Heart left ventricle (tissue), 16 donors: Measurements from ENCODE around the gene TBL1XR1. TPM values are rescaled to one million over a fixed set of nuclear protein-coding genes. Genes with fewer than 3 reads are reported as not detected.

ENCODE experiments used
- ATAC-seq, 4 donors: fragments of 200-7000 bp; cut with Tn5 transposase; one replicate each; pipeline ENCODE4 v1.9.1; 2020 to 2022; ENCODE audit warnings: moderate library complexity in 4 of 4, mild to moderate bottlenecking in 3 of 4, moderate number of reproducible peaks in 1 of 4
- DNase-seq, 5 donors: peaks; one replicate each; pipeline ENCODE4 v3.0.0-alpha.2; 2020
- H3K27ac ChIP-seq, 12 donors: fragments of 200-600 bp; sonication (generic) in 4 of 12; one replicate each; pipeline versions ENCODE4 v1.5.0 to v1.8.0; 2016 to 2022; ENCODE audit warnings: mild to moderate bottlenecking in 2 of 12
- H3K27me3 ChIP-seq, 9 donors: fragments of 200-600 bp; sonication (generic) in 2 of 9; one replicate each; pipeline versions ENCODE4 v1.5.1 to v1.8.0; 2016 to 2022; ENCODE audit warnings: mild to moderate bottlenecking in 3 of 9
- H3K36me3 ChIP-seq, 9 donors: fragments of 200-600 bp; sonication (generic) in 2 of 9; one replicate each; pipeline versions ENCODE4 v1.5.0 to v1.8.0; 2018 to 2022; ENCODE audit warnings: mild to moderate bottlenecking in 2 of 9
- H3K4me1 ChIP-seq, 12 donors: fragments of 200-600 bp; sonication (generic) in 4 of 12; one replicate each; pipeline versions ENCODE4 v1.5.0 to v1.8.0; 2016 to 2022; ENCODE audit warnings: mild to moderate bottlenecking in 3 of 12
- H3K4me3 ChIP-seq, 12 donors: fragments of 200-600 bp; sonication (generic) in 4 of 12; one replicate each; pipeline versions ENCODE4 v1.5.0 to v1.8.0; 2017 to 2022; ENCODE audit warnings: mild to moderate bottlenecking in 9 of 12, moderate library complexity in 4 of 12
- H3K9me3 ChIP-seq, 12 donors: fragments of 200-600 bp; sonication (generic) in 4 of 12; one replicate each; pipeline versions ENCODE4 v1.5.0 to v1.8.0; 2016 to 2022; ENCODE audit warnings: mild to moderate bottlenecking in 1 of 12
- CTCF ChIP-seq, 12 donors: fragments of 200-600 bp; sonication (generic) in 4 of 12; IDR thresholded peaks; one replicate each; pipeline versions ENCODE4 v1.5.0 to v1.8.0; 2018 to 2022; ENCODE audit warnings: antibody characterized with exemption in 12 of 12, mild to moderate bottlenecking in 5 of 12
- POLR2A ChIP-seq, 2 donors: fragments of 450-650 bp; IDR thresholded peaks; one replicate each; pipeline ENCODE4 v1.6.1; 2017; ENCODE audit warnings: antibody characterized with exemption in 2 of 2, mild to moderate bottlenecking in 2 of 2, moderate library complexity in 2 of 2
- WGBS, 4 donors: extraction: QIAGEN DNeasy Blood & Tissue Kit in 2 of 4; methylation state at CpG; one replicate each; pipeline versions ENCODE4 v1.1.5 to v1.1.7; 2013 to 2018; 5-methylcytosine and 5-hydroxymethylcytosine counted together
- intact Hi-C, 10 donors: fragments of 100-400 bp; cut with DNase I; formaldehyde crosslinking; loops; one replicate each; pipeline versions ENCODE4 v1.11.1 to v1.14.2; 2022
- polyA plus RNA-seq, 2 donors: library from polyadenylated mRNA; stranded (reverse); fragments of 200-250 nt; gene quantifications; one replicate each; pipeline ENCODE4 v1.2.3, GENCODE V29; 2013
- total RNA-seq, 9 donors: library from RNA; depleted of rRNA in 2 of 9; stranded (reverse); fragments of >200 nt in 2 of 9; fragmentation: NEBNext Ultra II Directional in 3 of 9; extraction: Animal tissue kit (Norgen Biotek cat#: 25700) in 3 of 9; gene quantifications; one replicate each; pipeline versions ENCODE4 v1.1.0 to v1.2.4, GENCODE V29; 2016 to 2023
- donor health status: ischemic (EF 13 %, LVEDD 7.1; RV severe dilation, severe dysfunction).
- donor health status: healthy with polysubstance abuse.
- donor health status: DM: no; HTN: yes; CAD: no.
- donor health status: DM: no; HTN: no; CAD: no.
- donor health status: ischemic (EF 25% LVEDD 6.9; RV normal size, moderate dysfunction).
- donor health status: ischemic (EF 25% LVEDD 5.7; RV mildly dilated, moderate dysfunction).
- donor health status: healthy.
- donor health status: DM: yes; HTN: yes; CAD: no.
- donor health status: ischemic (EF 35%, LVEDD 5.7; RV mildly dilated, moderate dysfunction).
- donor health status: nonischemic (EF 11% LVEDD 7.7; RV severe dilation, severe dysfunction).
- donor health status: DM: yes; HTN: yes; CAD: no.
- donor health status: PGD.
- donor health status: ischemic (EF 29% LVEDD 5.4; RV normal size, mild dysfunction).
- donor health status: nonischemic (EF 23%, LVEDD 6.1; RV moderate dilation, normal function).

TBL1XR1 gene
- total and polyA plus RNA-seq, 11 donors, result 24.0 to 176 (median 119) TPM

GRCh38 chr3:177135841-177136492, 61.3 kb downstream of the TBL1XR1 start:
- no peaks in the 10 kb centered on the region for H3K36me3 ChIP-seq
- H3K9me3 ChIP-seq, result peaks cover 0 to 10% (median 0%) of the 10 kb centered on the region in 12 donors
- H3K4me3 ChIP-seq, result no peak overlapping the region
- H3K4me1 ChIP-seq, result peaks cover 0 to 60% (median 18%) of the 10 kb centered on the region in 12 donors
- H3K27ac ChIP-seq, result no peak overlapping the region
- ATAC-seq (no peak), DNase-seq (no peak)
- intact Hi-C loops, result loop anchor here in 1 of 10 donors (10.0 kb wide), 1 partner anchor 59 kb away; the partner anchor contains the start of gene TBL1XR1
- 85 to 91% (median 88%) methylated on average over 10 of the region's 10 CpGs for WGBS, 4 donors
- H3K27me3 ChIP-seq, result no peaks in the 10 kb centered on the region
- no peak for TF ChIP-seq CTCF (IDR thresholded peaks at IDR 0.05)
- TF ChIP-seq POLR2A (IDR thresholded peaks at IDR 0.05), result no peak

- ATAC-seq, result no peak
- Histone ChIP-seq H3K27ac (peak overlapping the region in 1 of 12 donors; percentile 46), H3K4me3 (no peak overlapping the region), H3K4me1 (peaks cover 0 to 58% (median 23%) of the 10 kb centered on the region in 12 donors), H3K27me3 (no peaks in the 10 kb centered on the region), H3K36me3 (no peaks in the 10 kb centered on the region), H3K9me3 (peaks cover 0 to 1% (median 0%) of the 10 kb centered on the region in 12 donors)
- WGBS, 4 donors, result 83 to 88% (median 87%) methylated on average over 8 of the region's 8 CpGs
- no peak for DNase-seq
- TF ChIP-seq POLR2A (IDR thresholded peaks at IDR 0.05), result no peak
- no peak for TF ChIP-seq CTCF (IDR thresholded peaks at IDR 0.05)
- intact Hi-C loops, result loop anchor here in 1 of 10 donors (10.0 kb wide), 1 partner anchor 60 kb away; the partner anchor contains the start of gene TBL1XR1
These were observed 62.5 kb downstream of the TBL1XR1 start for GRCh38 chr3:177134816-177135210.

- H3K4me1 ChIP-seq, result peaks cover 0 to 58% (median 28%) of the 10 kb centered on the region in 12 donors
- no peak overlapping the region for H3K4me3 ChIP-seq
- intact Hi-C loops, result loop anchor here in 1 of 10 donors (10.0 kb wide), 1 partner anchor 61 kb away; the partner anchor contains the start of gene TBL1XR1
- peak overlapping the region in 1 of 12 donors; percentile 46 for H3K27ac ChIP-seq
- H3K27me3 ChIP-seq, result no peaks in the 10 kb centered on the region
- H3K9me3 ChIP-seq, result no peaks in the 10 kb centered on the region
- no peak for DNase-seq
- H3K36me3 ChIP-seq, result no peaks in the 10 kb centered on the region
- no peak for ATAC-seq
- WGBS, 4 donors, result 63 to 72% (median 68%) methylated on average over 8 of the region's 8 CpGs
- no peak for TF ChIP-seq POLR2A (IDR thresholded peaks at IDR 0.05)
- TF ChIP-seq CTCF (IDR thresholded peaks at IDR 0.05), result no peak
These were observed 63.1 kb downstream of the TBL1XR1 start for GRCh38 chr3:177133860-177134815.
